IPS-NIHi11 (cell line): ENCODE data around the gene ATP6V0B.
A peak's percentile ranks its signal among the peaks of the same experiment; 100 is the strongest.

Source experiments
- DNase-seq: peaks from one replicate; pipeline ENCODE4 v3.0.0; 2012; ENCODE audit warnings: mixed read lengths, low spot score

The ATP6V0B gene

GRCh38 chr1:43974443-43975248 lies at the start of gene ATP6V0B:
Gene ATP6V0B (plus strand): TSS chr1:43974960. CDS start chr1:43975041, 81 bp downstream.
- peak; percentile 97 for DNase-seq

GRCh38 chr1:43925846-43926245 lies 48.9 kb upstream of the ATP6V0B start:
- no peak for DNase-seq

- DNase-seq, result peak; percentile 69
Measured at GRCh38 chr1:43930168-43930948, 44.4 kb upstream of the ATP6V0B start.

- no peak for DNase-seq
Measured at GRCh38 chr1:43930949-43931275, 43.8 kb upstream of the ATP6V0B start.

- no peak for DNase-seq
Measured at GRCh38 chr1:43931711-43932660, 42.8 kb upstream of the ATP6V0B start.

GRCh38 chr1:43932786-43933385 lies 41.9 kb upstream of the ATP6V0B start:
- DNase-seq, result no peak

GRCh38 chr1:43933386-43934100 lies 41.2 kb upstream of the ATP6V0B start, which contains the start of gene ARTN:
Gene ARTN (plus strand): TSS chr1:43933801. CDS start chr1:43935657, 1,856 bp downstream.
- DNase-seq, result peak; percentile 89

GRCh38 chr1:43934101-43934985 lies 40.4 kb upstream of the ATP6V0B start:
- DNase-seq, result peak; percentile 86

- no peak for DNase-seq
Measured at GRCh38 chr1:43934986-43935324, 39.8 kb upstream of the ATP6V0B start.

GRCh38 chr1:43935711-43936427 lies 38.9 kb upstream of the ATP6V0B start:
- DNase-seq, result peak; percentile 70

- DNase-seq, result peak; percentile 68
Measured at GRCh38 chr1:43936431-43937151, 38.2 kb upstream of the ATP6V0B start.

GRCh38 chr1:43937179-43937865 lies 37.4 kb upstream of the ATP6V0B start:
- no peak for DNase-seq

- DNase-seq, result no peak
Measured at GRCh38 chr1:43938383-43938782, 36.4 kb upstream of the ATP6V0B start.

GRCh38 chr1:43938892-43939587 lies 35.7 kb upstream of the ATP6V0B start:
- no peak for DNase-seq

- no peak for DNase-seq
Measured at GRCh38 chr1:43942411-43942810, 32.3 kb upstream of the ATP6V0B start.

GRCh38 chr1:43944860-43945259 lies 29.9 kb upstream of the ATP6V0B start:
- no peak for DNase-seq

- DNase-seq, result no peak
Measured at GRCh38 chr1:43945674-43946235, 29.0 kb upstream of the ATP6V0B start.
